Testis (tissue), 2 donors: Measurements from ENCODE around the gene MSLN.

ENCODE experiments used
- POLR2A ChIP-seq: fragments of 450-650 bp; IDR thresholded peaks from one replicate; pipeline ENCODE4 v1.6.1; 2017; ENCODE audit warnings: antibody characterized with exemption, mild to moderate bottlenecking, moderate library complexity
- TF ChIP-seq, protein P1 (sequence below), 3 experiments: fragments of 450-650 bp in 2 of 3; fragments of 200-600 bp in 1 of 3; sonication (generic) in 1 of 3; IDR thresholded peaks; one replicate each; pipeline ENCODE4 v1.5.1; 2016 to 2019; ENCODE audit warnings: antibody characterized with exemption in 3 of 3, mild to moderate bottlenecking in 2 of 3, moderate library complexity in 1 of 3

DNA sequence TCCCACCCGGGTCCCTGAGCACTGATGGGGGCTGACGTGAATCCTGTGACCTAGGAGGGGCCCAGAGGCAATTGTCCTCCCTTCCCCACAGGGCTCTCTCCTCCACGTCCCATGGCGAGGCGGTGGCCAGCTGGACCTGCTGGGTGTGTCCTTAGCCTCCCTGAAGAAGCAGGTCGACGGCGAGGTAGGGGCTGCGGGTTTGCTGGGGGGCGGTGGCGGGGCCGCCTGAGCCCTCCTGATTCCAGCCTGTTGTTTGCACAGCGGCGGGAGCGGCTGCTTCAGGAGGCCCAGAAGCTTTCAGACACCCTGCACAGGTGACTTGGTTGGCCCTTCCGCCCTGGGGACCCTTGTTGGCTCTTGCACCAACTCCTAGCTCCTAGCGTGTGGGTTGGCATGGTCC, 29.6 kb downstream of the MSLN start:
- TF ChIP-seq, protein P1, sequence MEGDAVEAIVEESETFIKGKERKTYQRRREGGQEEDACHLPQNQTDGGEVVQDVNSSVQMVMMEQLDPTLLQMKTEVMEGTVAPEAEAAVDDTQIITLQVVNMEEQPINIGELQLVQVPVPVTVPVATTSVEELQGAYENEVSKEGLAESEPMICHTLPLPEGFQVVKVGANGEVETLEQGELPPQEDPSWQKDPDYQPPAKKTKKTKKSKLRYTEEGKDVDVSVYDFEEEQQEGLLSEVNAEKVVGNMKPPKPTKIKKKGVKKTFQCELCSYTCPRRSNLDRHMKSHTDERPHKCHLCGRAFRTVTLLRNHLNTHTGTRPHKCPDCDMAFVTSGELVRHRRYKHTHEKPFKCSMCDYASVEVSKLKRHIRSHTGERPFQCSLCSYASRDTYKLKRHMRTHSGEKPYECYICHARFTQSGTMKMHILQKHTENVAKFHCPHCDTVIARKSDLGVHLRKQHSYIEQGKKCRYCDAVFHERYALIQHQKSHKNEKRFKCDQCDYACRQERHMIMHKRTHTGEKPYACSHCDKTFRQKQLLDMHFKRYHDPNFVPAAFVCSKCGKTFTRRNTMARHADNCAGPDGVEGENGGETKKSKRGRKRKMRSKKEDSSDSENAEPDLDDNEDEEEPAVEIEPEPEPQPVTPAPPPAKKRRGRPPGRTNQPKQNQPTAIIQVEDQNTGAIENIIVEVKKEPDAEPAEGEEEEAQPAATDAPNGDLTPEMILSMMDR (IDR thresholded peaks at IDR 0.05): no peak
- no peak for TF ChIP-seq POLR2A
